Measurements from ENCODE around the gene STX2.
"Not testable (repeated sequence)": the region's sequence is repeated elsewhere in the genome, so short reads cannot be mapped to it uniquely, and the experiment has no call there.

STX2 gene

DNA sequence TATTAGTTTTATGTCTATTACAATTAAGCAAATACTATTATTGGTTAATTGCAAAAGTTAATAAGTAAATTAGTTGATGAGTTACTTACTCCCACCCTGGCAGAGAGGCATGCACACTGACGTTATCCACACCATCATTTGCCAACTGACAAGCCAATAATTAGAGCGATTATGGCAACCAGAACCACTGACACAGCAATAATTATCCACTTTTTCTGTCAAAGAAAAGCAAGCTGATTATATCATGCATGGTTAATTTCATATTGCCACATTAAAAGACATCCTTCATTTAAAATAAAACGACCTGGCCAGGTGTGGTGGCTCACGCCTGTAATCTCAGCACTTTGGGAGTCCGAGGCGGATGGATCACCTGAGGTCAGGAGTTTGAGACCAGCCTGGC, 43.1 kb downstream of the STX2 start:
- no peak for DNase-seq

DNA sequence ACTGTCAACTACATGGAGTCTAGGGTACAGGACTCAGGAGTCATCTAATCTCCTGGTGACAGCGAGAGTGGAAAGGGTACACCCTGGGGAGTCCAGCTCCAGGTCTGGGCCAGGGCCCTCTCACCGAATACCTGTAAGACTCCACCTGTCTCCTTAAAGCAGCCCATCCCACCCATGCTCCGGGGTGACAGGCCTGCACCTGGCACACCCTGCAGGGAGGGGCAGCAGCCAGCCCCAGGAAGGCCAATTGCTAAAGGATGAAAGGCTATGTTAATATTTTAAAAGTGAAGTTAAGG, 45.5 kb downstream of the STX2 start:
- DNase-seq = no peak

GRCh38 chr12:130792821-130793553, 46.1 kb downstream of the STX2 start:
- DNase-seq = no peak

GRCh38 chr12:130791629-130792028, 47.4 kb downstream of the STX2 start:
- DNase-seq = no peak

DNA sequence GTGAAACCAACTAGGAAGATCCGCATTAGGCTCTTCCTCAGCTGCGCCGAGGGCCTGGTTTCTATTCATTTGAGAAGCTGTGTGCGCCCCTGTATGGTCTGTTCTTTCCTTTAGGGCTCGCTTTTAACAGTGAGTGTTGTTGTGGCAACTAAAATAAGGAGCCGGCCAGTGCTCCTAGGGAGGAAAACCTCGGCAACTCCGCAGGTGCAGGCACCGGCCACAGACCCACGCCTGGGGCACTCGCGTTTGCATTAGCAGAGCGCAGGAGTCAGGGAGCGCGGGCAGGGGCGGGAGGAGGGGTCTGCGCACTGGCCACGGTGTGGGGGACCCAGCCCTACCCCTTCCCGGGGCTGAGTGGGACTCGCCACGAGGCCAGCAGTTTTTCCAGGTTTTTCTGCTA, 50.5 kb downstream of the STX2 start:
- DNase-seq = no peak

GRCh38 chr12:130787445-130788410, 51.3 kb downstream of the STX2 start:
- DNase-seq = no peak

GRCh38 chr12:130787041-130787440, 52.0 kb downstream of the STX2 start:
- no peak for DNase-seq

DNA sequence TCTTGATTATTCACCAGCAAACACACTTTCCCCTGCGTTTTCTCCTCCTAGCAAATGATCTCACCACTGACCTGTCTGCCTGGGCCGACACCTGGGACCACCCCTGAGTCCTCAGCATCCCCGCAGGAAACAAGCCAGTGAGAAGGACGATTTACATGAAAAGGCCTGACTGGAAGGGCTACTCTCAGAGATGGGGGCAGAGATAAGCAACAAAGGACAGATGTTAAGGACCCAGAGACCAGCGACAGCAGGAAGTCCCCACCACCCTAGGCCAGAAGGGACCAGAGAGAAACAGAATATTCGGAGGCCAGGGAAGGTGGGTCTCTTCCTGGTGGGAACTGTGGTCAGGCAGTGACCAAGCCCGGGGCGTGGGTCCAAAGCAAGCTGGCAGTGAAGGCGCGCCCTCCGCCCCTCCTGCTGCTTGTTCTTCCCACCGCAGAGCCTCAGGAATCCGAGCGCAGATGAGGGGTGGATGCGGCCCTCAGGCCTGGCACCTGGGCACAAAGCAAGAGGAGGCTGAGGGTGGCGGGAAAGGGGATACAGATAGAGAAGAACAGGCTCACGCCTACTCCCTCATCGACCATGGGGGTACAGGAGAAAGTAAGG, 55.8 kb downstream of the STX2 start:
- no peak for DNase-seq

GRCh38 chr12:130782245-130782644, 56.8 kb downstream of the STX2 start:
- not testable (repeated sequence) for DNase-seq

GRCh38 chr12:130780880-130781575, 58.0 kb downstream of the STX2 start:
- DNase-seq = no peak

- DNase-seq = no peak
These were observed 58.7 kb downstream of the STX2 start for GRCh38 chr12:130780325-130780724.

DNA sequence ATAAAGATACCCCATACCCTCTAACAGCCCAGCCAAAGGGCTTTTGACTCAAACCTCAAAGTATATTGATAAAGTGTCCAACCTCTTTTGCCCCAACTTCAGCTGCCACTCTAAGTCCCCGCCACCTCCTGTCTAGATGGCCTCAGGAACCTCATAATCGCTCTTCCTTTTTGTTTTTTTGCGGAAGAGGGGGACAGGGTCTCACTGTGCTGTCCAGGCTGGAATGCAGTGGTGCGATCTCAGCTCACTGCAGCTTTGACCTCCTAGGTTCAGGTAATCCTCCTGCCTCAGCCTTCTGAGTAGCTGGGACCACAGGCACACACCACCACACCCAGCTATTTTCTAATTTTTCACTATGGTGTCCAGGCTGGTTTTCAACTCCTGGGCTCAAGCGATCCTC, 60.3 kb downstream of the STX2 start:
- no peak for DNase-seq

DNA sequence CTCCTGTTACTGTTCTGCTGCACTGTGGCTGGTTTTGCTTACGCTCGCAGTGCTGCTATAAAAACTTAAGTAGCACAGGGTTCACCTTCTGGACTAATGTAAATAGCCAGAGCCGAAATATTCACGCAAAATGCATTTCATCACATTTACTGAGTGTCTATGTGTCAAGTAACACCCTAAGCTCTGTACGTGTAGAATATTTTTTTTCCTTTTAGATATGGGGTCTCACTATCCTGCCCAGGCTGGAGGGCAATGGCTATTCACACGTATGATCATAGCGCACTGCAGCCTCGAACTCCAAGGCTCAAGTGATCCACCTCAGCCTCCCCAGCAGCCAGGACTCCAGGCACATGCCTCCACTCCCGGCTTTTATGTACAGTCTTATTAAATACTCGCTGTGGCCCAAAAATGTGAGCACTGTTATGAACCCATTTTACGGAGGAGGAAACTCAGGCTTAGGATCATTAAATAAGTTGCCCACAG, 62.2 kb downstream of the STX2 start:
- DNase-seq = no peak

DNA sequence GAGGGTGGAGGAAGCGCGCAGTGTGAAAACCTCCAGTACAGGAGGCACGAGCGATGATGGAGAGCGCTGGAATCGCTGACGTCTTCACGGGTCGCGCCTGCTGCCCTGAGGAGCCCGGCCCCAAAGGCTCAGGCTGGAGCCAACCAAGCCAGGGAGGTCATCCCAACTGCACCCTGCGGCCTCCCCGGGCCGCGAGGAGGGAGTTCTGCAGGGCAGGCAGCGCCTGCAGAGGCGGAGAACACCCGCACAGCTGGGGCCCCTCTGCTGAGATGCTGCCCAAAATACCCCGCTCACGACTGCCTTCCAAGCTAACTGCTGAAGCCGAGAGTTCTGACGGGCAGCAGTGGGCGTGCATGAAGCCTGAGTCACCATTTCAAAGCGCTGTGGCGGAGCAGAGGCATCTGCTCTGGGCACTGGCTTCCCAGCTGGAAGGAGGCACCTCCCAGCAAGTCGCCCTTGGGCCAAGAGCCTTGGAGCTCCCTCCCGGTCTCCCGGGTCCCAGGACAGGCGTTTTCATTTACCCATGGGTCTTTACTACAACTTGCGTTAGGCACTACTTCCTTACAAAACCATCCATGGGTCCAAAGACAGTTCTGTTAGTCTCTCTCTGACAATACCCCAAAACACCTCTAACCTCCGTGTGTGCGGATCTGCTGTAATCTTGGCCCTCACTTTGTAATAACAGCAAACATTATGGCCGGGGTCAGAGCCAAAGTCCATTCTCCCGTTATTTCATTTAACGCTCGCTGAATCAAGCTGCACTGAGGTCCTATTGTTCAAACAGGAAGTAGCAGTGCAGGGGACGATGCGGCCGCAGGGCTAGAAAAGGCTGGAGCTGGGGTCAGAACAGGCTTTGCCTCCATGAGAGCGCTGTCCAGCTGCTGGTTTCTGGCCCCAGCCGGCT, 62.8 kb downstream of the STX2 start:
- peak; percentile 79 to 84 (median 83) for DNase-seq

- DNase-seq = no peak
These were observed 68.5 kb downstream of the STX2 start for GRCh38 chr12:130770413-130771028.

- DNase-seq = no peak
These were observed 70.9 kb downstream of the STX2 start for GRCh38 chr12:130768120-130768519.

DNA sequence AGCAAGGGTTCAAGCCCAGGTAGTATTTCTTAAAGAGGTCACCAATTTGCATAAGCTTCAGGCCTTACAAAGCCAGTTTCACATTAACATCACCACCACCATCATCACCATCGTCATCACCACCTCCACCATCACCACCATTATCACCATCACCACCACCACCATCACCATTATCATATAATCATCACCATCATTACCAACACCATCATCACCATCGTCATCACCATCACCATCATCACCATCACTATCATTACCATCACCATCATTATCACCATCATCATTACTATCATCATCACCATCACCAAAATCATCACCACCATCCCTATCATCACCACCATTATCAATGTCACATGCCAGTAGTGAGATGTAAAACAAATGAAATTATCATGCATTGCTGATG, 72.6 kb downstream of the STX2 start:
- DNase-seq = no peak

GRCh38 chr12:130765186-130765659, 73.8 kb downstream of the STX2 start:
- peak; percentile 15 to 35 (median 33) for DNase-seq

DNA sequence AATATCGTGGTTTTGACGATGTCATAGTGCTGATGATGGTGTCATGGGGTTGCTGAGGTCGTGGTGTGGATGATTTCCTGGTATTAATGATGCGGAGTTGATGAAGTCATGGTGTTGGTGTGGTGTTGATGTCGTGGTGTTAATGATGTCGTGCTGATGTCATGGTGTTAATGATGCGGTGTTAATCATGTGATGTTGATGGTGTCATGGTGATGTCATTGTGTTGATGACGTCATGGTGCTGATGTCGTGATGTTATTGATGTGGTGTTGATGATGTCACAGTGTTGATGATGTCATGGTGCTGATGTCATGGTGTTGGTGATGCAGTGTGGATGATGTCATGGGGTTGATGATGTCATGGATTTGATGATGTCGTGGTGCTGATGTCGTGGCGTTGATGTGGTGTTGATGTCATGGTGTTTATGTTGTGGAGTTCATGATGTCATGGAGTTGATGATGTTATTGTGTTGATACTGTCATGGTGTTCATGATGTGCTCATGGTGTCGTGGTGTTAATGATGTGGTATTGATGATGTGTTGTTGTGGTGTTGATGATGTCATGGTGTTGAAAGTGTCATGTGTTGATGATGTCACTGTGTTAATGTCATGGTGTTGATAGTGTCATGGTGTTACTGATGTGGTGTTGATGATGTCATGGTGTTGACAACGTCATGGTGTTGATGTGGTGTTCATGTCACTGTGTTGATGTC, 74.4 kb downstream of the STX2 start:
- peak; percentile 36 to 47 (median 44) for DNase-seq

GRCh38 chr12:130764073-130764472, 75.0 kb downstream of the STX2 start:
- peak; percentile 11 to 37 (median 28) for DNase-seq

GRCh38 chr12:130762319-130762675, 76.8 kb downstream of the STX2 start:
- no peak for DNase-seq
